HG03460 (cell line): ENCODE measurements around the gene H19.

ENCODE experiments used
- ATAC-seq: cut with Tn5 transposase; IDR thresholded peaks from one replicate; pipeline ENCODE4 v1.9.1; 2021; ENCODE audit not compliant: unreplicated experiment

H19 gene

DNA sequence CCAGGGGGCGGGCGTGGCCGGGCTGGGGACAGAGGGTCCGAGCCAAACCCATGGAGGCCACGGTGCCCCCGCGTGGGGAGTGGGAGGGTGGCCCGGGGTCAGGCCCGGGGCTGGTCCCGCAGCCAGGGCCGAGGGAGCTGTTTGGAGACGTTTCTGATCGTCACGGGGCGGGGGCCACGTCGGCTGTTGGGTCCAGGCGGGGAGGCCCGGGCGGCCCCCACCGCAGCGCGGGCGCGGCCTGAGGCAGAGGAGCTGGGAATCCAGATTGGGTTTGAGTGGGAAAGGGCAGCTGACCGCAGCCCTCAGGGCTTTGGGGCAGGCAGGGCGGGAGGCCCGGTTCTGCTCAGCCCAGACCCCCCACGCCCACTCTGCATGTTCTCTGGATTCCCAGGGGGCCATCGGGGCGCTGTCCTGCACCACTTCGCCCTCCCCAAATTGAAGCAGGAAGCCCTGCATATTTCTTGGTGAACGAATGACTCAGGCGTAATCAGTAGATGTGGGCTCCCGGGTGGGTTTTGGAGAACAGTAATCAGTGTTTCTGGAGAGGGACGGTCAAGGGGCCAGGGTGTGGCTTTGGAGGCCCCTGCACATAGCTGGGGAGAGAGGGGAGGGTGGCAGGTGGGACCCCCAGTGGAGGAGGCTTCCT lies 49.9 kb downstream of the H19 start:
- no peak for ATAC-seq

DNA sequence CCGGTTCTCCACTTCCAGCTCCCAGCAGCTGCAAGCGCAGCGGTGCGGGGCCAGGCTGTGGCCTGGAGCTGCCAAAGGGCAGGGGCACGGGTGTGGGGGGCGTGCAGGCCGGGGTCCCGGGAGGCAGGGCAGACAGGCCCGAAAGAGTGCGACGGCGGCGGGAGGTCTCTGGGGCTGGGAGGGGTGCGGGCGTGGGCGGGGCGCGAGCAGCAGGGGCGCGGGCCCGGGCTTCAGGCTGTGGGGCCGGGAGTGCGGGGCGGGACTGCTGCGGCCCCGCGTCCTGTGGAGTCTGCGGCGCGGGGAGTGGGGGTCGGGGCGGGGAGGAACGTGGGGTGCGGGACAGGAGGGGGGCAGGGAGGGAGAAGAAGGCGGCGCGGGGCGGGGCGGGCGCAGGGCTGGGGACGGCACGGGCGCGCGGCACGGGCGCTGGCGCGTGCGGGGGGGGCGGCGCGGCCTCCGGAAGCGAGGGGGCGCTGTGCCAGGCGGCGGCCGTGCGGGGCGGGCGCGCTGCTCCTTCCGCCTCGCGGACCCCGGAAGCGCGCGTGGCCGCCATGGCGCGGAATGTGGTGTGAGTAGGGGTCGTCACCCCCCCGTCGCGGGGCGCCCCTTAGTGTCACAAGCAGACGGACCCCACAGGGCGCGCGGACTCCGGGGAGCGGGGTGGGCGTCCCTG lies 50.7 kb downstream of the H19 start, which contains the start of gene MRPL23:
TSS of gene MRPL23 (plus strand) at position 521 of the 673 bp plus-strand sequence. CDS start at position 552, 31 bp downstream.
- ATAC-seq = no peak
